ENCODE results near the gene CHRNG.

The CHRNG gene

DNA sequence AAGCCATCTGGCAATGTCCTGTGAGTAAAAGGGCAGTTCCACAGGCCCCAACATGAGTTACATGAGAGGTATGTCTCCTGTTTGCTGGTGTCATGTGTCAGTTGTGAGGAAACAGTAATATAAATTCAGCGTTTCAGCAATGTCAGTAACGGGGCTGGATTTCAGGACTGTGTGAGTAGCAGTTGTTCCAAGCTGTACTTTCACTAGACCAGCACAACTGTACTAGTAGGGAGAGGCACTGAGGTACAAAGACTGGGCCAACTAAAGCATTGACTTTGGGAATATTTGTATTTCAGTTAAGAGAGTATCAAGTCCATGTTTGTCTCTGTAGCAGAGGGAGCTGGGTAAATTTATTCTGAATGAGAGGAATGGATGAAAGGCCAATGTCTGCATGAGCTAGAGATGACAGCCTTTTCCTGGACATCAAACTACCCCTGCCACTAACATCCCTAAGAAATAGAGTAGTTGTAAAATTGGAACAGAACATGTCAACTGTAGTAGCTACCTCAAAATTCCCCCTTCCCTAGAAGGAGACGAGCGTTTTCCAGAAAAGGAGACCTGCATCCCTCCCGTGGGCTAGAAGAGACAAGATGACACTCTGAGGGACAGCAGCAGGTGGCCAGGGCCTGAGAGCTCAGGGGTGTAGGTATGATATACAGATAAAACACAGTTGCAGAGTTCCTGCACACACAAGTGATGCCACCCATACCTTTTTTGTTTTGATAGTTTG is 35.3 kb downstream of the CHRNG start:
- no peak for DNase-seq (ENCODE audit: low read depth, low spot score)

DNA sequence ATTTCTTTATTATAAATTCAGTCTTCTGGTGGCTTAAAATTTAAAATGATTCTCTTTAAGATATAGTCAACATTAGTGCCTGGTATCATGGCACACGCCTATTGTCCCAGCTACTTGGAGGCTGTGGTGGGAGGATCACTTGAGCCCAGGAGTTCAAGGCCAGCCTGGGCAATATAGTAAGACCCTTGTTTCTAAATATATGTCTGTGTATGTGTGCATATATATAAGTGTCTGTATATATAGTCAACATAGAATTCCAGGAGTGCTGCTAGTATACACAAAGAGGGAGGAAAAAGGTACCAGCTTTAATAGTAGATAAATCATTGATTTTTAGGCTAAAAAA is 35.9 kb downstream of the CHRNG start:
- DNase-seq (ENCODE audit: low read depth, low spot score) = no peak

DNA sequence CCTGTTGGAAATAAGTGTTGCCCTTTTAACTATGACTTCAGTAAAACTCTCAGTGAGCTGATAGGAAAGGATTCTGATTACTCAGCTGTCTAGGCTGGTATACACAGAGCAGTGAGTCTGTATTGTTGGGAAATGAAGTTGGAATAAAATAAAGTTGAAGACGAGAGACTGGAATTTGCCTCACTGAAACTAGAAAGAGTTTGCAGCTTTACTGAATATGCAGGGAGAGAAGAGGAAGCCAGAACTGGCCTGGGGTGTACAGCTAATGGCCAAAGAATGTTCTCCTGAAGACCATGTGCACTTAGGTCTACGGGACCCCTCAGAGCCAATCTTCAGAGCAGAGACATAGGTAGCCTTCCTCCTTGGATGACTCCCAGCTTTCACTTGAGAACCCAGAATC is 37.5 kb downstream of the CHRNG start:
- DNase-seq (ENCODE audit: low read depth, low spot score) = peak; percentile 70

DNA sequence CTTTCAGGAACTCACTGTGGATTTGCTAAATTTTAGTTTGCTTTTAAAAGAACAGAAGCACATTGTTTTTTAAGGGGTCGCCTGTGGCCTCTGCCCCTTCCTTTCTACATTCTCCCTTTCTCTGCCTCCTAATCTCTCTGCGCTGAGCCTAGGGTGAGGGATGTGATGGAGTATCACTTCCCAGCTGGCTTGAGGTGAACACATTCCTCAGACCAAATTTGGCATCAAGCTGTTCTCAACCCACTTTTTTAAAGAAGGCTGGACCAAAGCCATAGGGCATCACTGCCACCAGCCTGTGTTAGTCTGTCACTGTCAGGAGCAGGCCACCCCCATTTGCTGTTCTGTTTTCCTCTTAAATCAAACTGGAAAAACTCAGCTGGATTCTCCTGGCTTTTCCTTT is 38.3 kb downstream of the CHRNG start:
- peak; percentile 16 for DNase-seq (ENCODE audit: low read depth, low spot score)

DNA sequence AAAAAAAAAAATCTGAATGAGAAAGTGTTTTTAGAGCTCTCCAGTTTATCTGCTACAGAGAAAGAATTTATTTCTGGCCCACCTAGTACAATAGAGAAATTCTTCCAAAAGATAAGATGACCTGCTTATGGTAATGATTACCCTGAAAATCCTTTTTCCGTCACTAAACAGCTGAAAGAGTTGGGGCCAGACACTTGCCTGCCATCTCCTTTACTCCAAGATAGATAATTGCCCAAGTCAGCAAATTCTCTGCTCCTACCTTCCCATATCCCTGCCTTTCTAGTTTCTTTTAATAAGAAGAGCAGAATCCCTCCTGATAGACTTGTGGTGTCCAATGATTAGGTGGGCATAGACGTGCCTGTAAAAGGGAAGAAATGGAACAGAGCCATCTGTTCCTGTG is 39.1 kb downstream of the CHRNG start:
- no peak for DNase-seq (ENCODE audit: low read depth, low spot score)

DNA sequence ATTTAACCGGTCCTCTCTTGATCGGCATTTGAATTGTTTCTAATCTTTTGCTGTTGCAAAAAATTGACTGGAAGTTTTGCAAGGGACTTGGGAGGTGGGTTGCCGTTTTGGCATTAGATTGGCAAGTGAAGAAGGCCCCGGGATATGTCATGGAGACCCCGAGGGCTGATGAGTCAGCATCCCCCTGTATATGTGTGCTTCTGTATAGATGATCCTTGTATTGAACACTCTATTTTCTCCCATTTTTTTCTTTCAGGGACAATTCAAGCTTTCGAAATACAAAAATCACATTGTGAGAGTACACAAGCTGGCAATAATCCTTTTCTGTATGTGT is 41.1 kb downstream of the CHRNG start:
- DNase-seq (ENCODE audit: low read depth, low spot score) = no peak

DNA sequence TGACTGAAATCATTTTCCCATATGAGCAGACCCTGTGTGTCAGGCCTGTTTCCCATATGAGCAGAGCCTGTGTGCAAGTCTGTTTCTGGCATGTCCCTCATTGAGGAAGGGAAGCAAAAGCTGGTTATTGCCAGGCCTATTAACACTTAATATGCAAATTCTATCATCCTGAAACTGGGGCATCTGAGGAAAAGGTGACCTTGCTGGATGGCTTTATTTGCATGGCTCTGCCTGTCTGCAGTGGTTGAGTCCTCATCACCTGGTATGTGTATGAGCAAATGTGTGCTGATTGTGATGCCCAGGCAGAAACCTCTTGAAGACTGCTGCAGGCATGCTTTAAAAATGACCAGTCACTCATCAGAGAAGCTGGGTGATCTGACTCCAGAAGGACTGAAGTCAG is 42.2 kb downstream of the CHRNG start:
- no peak for DNase-seq (ENCODE audit: low read depth, low spot score)

DNA sequence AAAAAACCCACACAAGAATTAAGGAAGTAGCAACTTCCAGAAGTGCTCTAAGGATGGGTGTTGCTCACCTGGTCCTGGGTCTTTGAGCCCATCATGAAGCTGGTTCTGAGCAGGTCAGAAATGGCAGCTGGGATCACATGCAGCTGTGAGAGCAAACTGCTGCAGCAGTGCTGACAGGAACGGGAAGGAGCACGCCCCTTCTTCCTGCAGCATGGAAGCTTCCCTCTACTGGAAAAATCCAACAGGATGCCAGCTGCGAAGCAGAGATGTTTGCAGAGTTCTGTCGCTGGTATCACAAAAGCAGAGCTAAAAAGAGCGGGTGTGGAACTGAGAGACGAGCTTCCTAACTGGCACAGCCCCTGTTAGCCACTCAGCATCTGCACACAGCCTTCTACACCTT is 44.7 kb downstream of the CHRNG start:
- no peak for DNase-seq (ENCODE audit: low read depth, low spot score)

DNA sequence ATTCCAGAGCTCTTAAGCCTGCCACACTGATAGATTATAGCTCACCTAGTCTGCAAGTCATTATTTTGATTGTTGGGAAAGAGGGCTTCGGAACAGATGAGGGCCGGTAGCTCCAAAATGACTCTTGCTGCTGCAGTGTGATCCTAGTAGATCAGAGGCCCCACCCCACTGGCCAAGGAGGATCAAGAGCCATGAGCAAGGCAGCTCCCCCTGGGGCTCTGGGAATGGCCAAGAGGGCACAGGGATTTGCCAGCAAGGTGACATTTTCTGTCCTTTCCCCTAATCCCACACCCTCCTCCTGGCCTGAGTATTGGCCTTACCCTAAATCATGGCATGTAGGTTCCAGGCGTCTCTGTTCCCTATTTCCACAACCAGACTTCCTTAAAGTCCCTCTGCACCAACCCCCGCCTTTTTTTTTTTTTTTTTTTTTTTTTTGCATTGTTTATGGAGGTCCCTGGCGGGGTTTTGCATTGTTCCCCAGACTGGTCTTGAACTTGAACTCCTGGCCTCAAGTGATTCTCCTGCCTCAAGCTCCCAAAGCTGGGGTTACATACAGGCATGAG is 47.5 kb downstream of the CHRNG start:
- no peak for DNase-seq (ENCODE audit: low read depth, low spot score)

DNA sequence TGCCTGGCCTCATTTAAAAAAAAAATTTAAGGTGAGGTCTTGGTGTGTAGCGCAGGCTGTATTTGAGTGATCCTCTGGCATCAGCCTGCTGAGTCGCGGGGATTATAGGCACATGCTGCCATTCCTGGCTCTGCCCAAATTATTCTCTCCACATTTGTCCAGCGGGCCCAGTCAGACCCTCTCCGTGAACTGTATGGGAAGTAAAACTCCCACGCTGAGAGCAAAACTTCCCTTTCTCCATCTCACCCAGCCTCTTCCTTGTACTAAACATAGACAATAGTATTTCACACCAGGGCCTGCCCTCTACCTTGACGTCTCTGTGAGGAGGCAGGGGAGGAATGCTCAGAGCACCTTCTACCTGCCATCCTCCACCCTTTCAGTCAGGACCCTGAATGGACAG is 48.0 kb downstream of the CHRNG start:
- DNase-seq (ENCODE audit: low read depth, low spot score) = no peak

DNA sequence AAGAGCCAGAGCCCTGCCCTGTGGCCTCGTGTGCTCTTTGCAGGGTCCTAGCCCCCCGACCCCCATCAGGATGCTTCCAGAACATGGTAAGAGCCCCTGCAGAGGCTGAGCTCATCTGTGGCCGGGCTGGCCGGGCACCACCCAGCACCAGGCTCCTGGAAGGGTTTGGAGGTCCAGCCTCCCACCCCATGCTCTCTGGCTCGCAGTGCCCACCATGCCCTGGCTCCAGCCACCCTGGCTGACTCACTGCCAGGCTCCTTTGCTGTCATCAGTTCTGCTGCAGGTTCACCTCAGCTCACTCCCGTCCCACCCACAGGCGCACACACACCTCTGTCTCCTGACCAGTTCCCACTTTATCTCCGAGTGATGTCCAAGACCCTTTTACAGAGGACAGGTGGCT is 48.5 kb downstream of the CHRNG start:
- no peak for DNase-seq (ENCODE audit: low read depth, low spot score)

DNA sequence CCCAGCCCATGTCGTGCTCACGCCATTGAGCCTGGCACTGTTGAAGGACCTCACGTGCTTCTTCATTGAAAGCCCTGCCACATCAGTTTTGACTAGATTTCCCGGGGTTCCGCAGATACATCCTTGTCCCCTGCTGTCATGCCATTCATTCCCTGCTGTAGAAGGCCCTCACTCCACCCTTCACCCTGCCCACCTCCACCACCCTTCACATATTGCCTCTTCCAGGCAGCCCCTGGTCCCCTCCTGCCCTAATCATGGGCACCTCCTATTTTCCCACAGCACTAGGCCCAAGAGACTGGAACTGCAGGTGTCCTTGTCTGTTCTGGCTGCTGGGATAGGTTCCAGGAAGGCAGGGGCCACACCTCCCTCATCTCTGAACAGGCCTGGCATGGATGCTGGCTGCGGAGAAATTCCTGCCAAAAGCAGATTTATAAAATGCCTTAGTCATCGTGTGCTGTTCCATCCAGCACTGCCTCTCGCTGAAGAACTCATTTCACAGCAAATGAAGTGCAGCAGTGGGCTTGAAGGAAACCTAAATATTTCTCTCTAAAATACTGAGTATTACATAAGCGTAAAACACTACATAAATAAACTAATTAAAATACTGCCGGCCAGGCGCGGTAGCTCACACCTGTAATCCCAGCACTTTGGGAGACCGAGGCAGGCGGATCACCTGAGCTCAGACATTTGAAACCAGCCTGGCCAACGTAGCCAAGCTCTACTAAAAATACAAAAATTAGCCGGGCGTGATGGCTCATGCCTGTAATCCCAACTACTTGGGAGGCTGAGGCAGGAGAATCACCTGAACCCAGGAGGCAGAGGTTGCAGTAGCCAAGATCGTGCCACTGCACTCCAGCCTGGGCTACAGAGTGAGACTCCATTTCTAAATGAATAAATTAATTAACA is 49.4 kb downstream of the CHRNG start:
- peak; percentile 89 for DNase-seq (ENCODE audit: low read depth, low spot score)

DNA sequence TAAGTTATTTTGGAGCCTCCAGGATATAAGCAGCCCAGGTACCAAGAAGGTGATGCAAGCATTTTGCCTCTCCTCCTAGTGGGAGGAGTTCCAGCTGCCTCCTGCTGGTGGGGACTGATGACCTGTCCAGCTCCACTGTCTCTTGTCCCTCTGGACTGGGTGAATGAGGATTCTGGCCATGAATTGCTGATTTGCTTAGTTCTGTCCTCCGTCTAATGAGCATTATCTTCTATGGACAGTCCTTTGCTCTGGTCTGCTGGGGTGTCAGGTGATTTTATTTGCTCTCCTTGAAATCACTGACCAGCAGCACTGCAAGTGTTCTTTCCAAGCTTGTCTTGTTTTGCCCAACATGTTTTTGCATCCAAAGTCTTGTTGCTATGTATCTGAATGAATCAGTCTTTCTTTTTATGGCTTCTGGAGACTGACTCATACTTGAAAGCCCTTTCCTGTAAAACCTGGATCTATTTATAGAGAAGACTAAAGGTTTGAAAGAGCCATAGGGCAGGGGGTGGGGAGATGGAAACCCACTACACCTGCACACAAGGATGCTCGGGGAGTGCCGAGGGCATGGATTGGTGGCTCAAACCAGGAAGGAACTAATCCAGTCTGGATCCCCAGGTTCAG is 53.4 kb downstream of the CHRNG start:
- peak; percentile 85 for DNase-seq (ENCODE audit: low read depth, low spot score)

DNA sequence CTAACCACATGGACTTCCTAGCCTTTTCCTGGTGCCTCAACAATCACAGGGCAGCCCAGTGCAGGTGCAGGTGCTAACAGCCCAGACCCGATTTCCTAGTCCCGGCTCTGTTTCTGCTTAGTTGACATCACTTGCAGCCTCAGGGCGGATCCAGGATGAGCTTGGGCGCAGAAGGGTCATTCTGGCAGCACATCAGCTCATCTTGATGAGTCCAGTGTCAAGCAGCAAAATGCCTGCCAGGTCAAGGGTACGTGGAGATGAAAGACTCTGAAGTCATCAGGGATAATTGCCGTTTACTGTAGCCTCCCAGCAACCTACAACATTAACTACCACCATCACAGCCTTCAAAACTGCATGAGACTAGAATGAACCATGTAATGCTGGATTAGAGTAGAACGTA is 54.5 kb downstream of the CHRNG start:
- DNase-seq (ENCODE audit: low read depth, low spot score) = no peak
